Mesendoderm (in vitro differentiated cells): ENCODE measurements around the gene VTI1A.

Experiments
- DNase-seq: peaks from one replicate; pipeline ENCODE4 v3.0.0; 2013
- H2AK5ac ChIP-seq: 2 replicates; pipeline ENCODE4 v1.6.1; 2013; ENCODE audit warnings: low read length, inconsistent platforms
- H2BK120ac ChIP-seq: 2 replicates; pipeline ENCODE4 v1.6.1; 2013; ENCODE audit warnings: low read depth, mild to moderate bottlenecking, low read length, moderate library complexity, mixed read lengths
- H2BK15ac ChIP-seq: replicated peaks from 2 replicates; pipeline ENCODE4 v1.6.1; 2013; ENCODE audit warnings: low read depth, mild to moderate bottlenecking, moderate library complexity
- H2BK5ac ChIP-seq: 2 replicates; pipeline ENCODE4 v1.6.1; 2013; ENCODE audit warnings: low read length, inconsistent platforms
- H3K18ac ChIP-seq: 2 replicates; pipeline ENCODE4 v1.6.1; 2013; ENCODE audit warnings: mild to moderate bottlenecking, low read length, mixed read lengths
- H3K23ac ChIP-seq: one replicate; pipeline ENCODE4 v1.6.1; 2013; ENCODE audit warnings: low read length
- H3K27ac ChIP-seq: 2 replicates; pipeline ENCODE4 v1.5.1; 2013; ENCODE audit warnings: low read depth, mild to moderate bottlenecking, inconsistent platforms, low read length, moderate library complexity
- H3K27me3 ChIP-seq: 2 replicates; pipeline ENCODE4 v1.6.1; 2013; ENCODE audit warnings: low read length, control low read depth, mild to moderate bottlenecking, inconsistent platforms; ENCODE audit not compliant: insufficient read depth, poor library complexity
- H3K36me3 ChIP-seq: 2 replicates; pipeline ENCODE4 v1.6.1; 2013; ENCODE audit warnings: low read length, inconsistent platforms; ENCODE audit not compliant: control insufficient read depth, insufficient read depth
- H3K4ac ChIP-seq: one replicate; pipeline ENCODE4 v1.6.1; 2013; ENCODE audit warnings: low read depth, mild to moderate bottlenecking, low read length, moderate library complexity
- H3K4me1 ChIP-seq: 2 replicates; pipeline ENCODE4 v1.6.1; 2013; ENCODE audit warnings: low read depth, low read length, inconsistent platforms; ENCODE audit not compliant: control insufficient read depth
- H3K4me2 ChIP-seq: 2 replicates; pipeline ENCODE4 v1.6.1; 2013; ENCODE audit warnings: low read length
- H3K4me3 ChIP-seq: 2 replicates; pipeline ENCODE4 v1.5.1; 2013; ENCODE audit warnings: mild to moderate bottlenecking, low read length
- H3K56ac ChIP-seq: one replicate; pipeline ENCODE4 v1.6.1; 2013; ENCODE audit warnings: low read length
- H3K79me1 ChIP-seq: 2 replicates; pipeline ENCODE4 v1.6.1; 2013; ENCODE audit warnings: low read length, inconsistent platforms
- H3K79me2 ChIP-seq: 2 replicates; pipeline ENCODE4 v1.6.1; 2013; ENCODE audit warnings: mild to moderate bottlenecking, low read length; ENCODE audit not compliant: control insufficient read depth, insufficient read depth
- H3K9ac ChIP-seq: 2 replicates; pipeline ENCODE4 v1.6.1; 2013; ENCODE audit warnings: low read length, inconsistent platforms
- H4K5ac ChIP-seq: one replicate; pipeline ENCODE4 v1.6.1; 2013; ENCODE audit warnings: low read length
- H4K8ac ChIP-seq: one replicate; pipeline ENCODE4 v1.6.1; 2013; ENCODE audit warnings: low read depth, mild to moderate bottlenecking, control low read depth, low read length, moderate library complexity
- WGBS: extraction: QIAGEN DNeasy Blood & Tissue Kit; methylation state at CpG from one replicate; pipeline ENCODE4 v1.1.7; 2013; ENCODE audit warnings: low lambda C conversion rate, missing lambda C conversion rate; ENCODE audit not compliant: insufficient coverage; ENCODE audit errors: extremely low coverage; 5-methylcytosine and 5-hydroxymethylcytosine counted together

VTI1A gene

DNA sequence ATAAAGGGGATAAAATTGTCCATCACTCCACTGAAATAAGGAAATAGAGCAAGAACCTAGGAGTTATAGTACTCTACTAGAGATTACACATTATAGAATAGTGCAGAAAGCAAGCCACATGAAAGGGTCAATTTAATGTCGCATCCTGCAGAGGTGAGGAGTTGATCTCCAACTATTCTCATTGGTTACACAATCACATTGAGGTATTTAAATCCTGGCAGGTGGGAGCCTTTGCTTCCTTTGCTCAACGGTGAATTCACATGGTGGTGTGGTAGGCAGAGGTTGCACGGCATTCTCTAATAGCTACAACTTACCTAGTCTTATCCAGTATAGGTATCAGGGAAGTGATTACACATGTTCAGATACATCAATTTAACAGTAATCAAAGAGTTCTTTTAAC is 304.6 kb downstream of the VTI1A start:
- Histone ChIP-seq H3K79me2 (no peaks in the 10 kb centered on the region), H2AK5ac (no peak overlapping the region), H3K27ac (no peak overlapping the region), H3K18ac (no peak overlapping the region), H4K8ac (no peak overlapping the region), H3K27me3 (no peaks in the 10 kb centered on the region), H2BK15ac (no peak overlapping the region), H3K36me3 (no peaks in the 10 kb centered on the region), H3K56ac (no peak overlapping the region), H2BK120ac (no peak overlapping the region), H3K4me1 (peaks cover 3% of the 10 kb centered on the region), H3K9ac (no peak overlapping the region), H3K79me1 (no peaks in the 10 kb centered on the region), H4K5ac (no peak overlapping the region), H3K4me2 (no peak overlapping the region), H3K4me3 (no peak overlapping the region), H3K4ac (no peak overlapping the region), H2BK5ac (no peak overlapping the region), H3K23ac (no peak overlapping the region)
- WGBS, result no CpG with 5 or more reads among the region's 3 CpGs
- no peak for DNase-seq

DNA sequence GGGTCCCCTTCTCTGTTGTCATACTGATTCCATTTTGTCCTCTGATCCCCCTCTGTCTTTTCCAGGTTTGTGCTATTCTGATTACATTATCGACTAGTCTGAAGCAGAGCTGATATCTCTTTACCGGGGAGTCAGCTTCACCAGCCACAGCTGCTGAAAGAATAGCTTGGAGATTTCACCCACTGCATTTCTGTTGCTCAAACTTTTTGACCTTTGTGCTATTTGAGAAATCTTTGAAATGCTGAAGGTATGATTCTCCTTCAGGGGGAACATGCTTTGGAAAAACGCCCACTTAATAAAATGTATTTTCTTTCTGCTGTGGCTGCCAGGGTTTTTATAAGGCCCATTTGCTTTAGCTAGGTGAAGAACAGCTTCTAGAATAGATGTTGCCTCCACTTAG is 305.3 kb downstream of the VTI1A start:
- Histone ChIP-seq H2BK120ac (no peak overlapping the region), H4K5ac (no peak overlapping the region), H3K4ac (no peak overlapping the region), H2AK5ac (no peak overlapping the region), H3K27ac (no peak overlapping the region), H3K56ac (no peak overlapping the region), H2BK5ac (no peak overlapping the region), H3K79me1 (no peaks in the 10 kb centered on the region), H3K4me3 (no peak overlapping the region), H3K36me3 (no peaks in the 10 kb centered on the region), H3K4me1 (peaks cover 3% of the 10 kb centered on the region), H3K79me2 (no peaks in the 10 kb centered on the region), H3K18ac (no peak overlapping the region), H3K9ac (no peak overlapping the region), H3K4me2 (no peak overlapping the region), H2BK15ac (no peak overlapping the region), H4K8ac (no peak overlapping the region), H3K23ac (no peak overlapping the region), H3K27me3 (no peaks in the 10 kb centered on the region)
- DNase-seq, result no peak
- no CpG with 5 or more reads among the region's 3 CpGs for WGBS

DNA sequence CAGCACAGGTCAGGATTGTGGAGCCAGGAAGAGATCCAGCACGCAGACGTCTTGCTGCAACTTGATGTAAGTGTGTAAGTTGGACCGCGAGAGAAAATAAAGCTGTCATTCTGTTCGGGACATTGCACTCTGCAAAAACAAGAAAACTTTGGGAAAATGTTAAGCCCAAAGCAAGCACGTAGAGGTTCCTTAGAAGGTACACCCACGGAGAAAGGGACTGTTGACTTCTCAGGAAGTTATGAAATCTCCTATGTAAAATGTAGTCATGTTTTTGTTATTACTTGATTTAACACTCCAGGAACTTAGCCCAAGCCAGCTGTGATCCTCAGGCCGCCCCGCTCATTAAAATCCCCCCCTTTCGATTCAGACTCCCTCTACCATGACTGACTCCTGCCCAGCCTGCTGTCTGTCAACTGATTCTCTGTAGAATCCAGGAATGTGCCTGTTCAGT is 307.0 kb downstream of the VTI1A start:
- Histone ChIP-seq H3K79me2 (no peaks in the 10 kb centered on the region), H2BK120ac (no peak overlapping the region), H3K56ac (no peak overlapping the region), H2BK5ac (no peak overlapping the region), H2BK15ac (no peak overlapping the region), H4K5ac (no peak overlapping the region), H3K36me3 (no peaks in the 10 kb centered on the region), H3K79me1 (no peaks in the 10 kb centered on the region), H3K4me1 (peaks cover 3% of the 10 kb centered on the region), H3K27me3 (no peaks in the 10 kb centered on the region), H3K4ac (no peak overlapping the region), H3K27ac (no peak overlapping the region), H3K18ac (no peak overlapping the region), H3K23ac (no peak overlapping the region), H2AK5ac (no peak overlapping the region), H4K8ac (no peak overlapping the region), H3K4me3 (no peak overlapping the region), H3K9ac (no peak overlapping the region), H3K4me2 (no peak overlapping the region)
- no CpG with 5 or more reads among the region's 10 CpGs for WGBS
- DNase-seq, result no peak

DNA sequence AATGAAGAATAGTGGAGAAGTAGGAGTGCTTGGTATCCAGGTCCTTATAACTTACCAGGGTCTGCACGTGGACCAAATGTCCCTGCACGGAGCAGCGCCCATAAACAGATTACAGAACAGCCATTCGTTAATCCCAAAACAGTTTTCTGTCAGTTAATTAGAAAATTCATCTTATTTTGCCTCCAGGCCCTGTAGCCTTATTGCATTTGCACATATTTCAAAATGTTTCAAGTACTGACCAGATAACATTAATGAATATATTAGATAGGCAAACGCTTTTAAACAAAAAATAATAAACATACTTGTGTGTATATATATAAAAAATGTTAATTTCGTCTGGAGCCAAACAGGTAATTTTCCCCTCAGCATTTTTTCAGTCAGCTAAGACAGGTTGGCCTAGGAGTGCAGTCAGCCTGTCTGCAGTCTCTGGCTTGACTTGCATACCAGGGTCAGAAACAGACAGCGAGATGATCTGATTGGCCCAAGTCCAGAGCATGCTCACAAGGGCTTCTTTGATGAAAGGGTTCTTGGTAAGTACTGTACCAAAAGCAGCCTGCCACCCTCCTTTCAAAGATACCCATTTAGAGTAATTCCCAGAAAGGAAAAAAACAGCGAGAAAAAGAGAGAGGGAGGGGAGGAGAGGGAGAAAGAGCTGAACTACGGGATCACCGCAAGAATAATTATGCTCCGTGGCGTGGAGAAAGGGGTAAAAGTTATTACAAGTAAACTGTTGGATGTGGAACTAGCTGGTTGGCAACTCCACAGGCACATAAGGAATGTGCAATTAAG is 308.6 kb downstream of the VTI1A start:
- Histone ChIP-seq H2BK120ac (no peak overlapping the region), H3K4me2 (no peak overlapping the region), H3K4ac (no peak overlapping the region), H3K27me3 (no peaks in the 10 kb centered on the region), H2BK15ac (no peak overlapping the region), H3K79me1 (no peaks in the 10 kb centered on the region), H3K4me1 (peaks cover 3% of the 10 kb centered on the region), H3K79me2 (no peaks in the 10 kb centered on the region), H3K27ac (no peak overlapping the region), H2AK5ac (no peak overlapping the region), H3K4me3 (no peak overlapping the region), H2BK5ac (no peak overlapping the region), H3K18ac (no peak overlapping the region), H3K56ac (no peak overlapping the region), H3K23ac (no peak overlapping the region), H4K5ac (no peak overlapping the region), H3K36me3 (no peaks in the 10 kb centered on the region), H3K9ac (no peak overlapping the region), H4K8ac (no peak overlapping the region)
- no CpG with 5 or more reads among the region's 12 CpGs for WGBS
- no peak for DNase-seq

DNA sequence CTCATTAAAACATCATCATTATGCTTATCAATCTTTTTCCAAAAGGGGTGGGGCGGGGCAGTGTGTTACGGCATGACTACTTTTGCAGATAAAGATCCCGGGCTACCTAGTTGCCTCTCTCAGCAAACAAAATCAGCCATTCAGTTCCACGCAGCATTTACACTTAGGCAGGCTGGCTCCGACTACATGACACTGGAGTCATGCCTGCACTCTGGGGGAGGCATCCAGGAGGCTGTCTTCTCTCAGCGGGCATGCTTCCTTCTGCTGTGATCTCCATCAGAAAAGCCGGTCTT is 309.2 kb downstream of the VTI1A start:
- no peak overlapping the region for H3K27ac ChIP-seq
- H3K56ac ChIP-seq, result peak overlapping the region; percentile 42
- H3K79me1 ChIP-seq, result no peaks in the 10 kb centered on the region
- H3K4me1 ChIP-seq, result peaks cover 3% of the 10 kb centered on the region
- no peak for DNase-seq
- H3K9ac ChIP-seq, result no peak overlapping the region
- H2BK120ac ChIP-seq, result no peak overlapping the region
- no peak overlapping the region for H3K23ac ChIP-seq
- no peak overlapping the region for H4K5ac ChIP-seq
- no peak overlapping the region for H3K18ac ChIP-seq
- H2AK5ac ChIP-seq, result no peak overlapping the region
- no CpG with 5 or more reads among the region's 7 CpGs for WGBS
- no peaks in the 10 kb centered on the region for H3K36me3 ChIP-seq
- H3K27me3 ChIP-seq, result no peaks in the 10 kb centered on the region
- no peak overlapping the region for H3K4me2 ChIP-seq
- no peak overlapping the region for H4K8ac ChIP-seq
- H2BK5ac ChIP-seq, result no peak overlapping the region
- H3K4ac ChIP-seq, result no peak overlapping the region
- no peak overlapping the region for H2BK15ac ChIP-seq
- H3K4me3 ChIP-seq, result no peak overlapping the region
- H3K79me2 ChIP-seq, result no peaks in the 10 kb centered on the region

DNA sequence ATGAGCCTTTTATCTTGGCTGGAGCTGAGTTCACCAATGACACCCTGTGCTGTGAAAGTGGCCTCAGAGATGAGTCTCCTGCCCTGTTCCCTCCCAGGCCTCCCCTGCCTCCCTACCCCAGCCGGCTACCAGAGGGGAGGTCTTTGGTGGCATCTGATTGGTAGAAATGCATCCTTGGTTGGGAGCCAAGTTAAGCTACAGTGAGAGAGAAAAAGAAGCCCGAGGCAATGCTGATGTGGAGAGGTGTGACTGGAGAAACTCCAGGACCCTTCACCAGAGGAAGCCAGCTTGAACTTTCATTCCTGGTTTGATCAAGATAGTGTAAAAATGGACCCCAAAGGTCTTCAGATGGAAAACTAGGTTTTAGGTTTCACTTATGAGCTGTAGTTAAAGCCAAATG is 311.9 kb downstream of the VTI1A start:
- no peak overlapping the region for H3K27ac ChIP-seq
- no CpG with 5 or more reads among the region's 2 CpGs for WGBS

More for the DNA sequence above, 311.9 kb downstream of the VTI1A start:
- Histone ChIP-seq H3K36me3 (no peaks in the 10 kb centered on the region), H2BK15ac (no peak overlapping the region), H3K23ac (peak overlapping the region; percentile 66), H3K4me3 (no peak overlapping the region), H2AK5ac (no peak overlapping the region), H3K4me1 (peaks cover 3% of the 10 kb centered on the region), H2BK120ac (no peak overlapping the region), H3K9ac (no peak overlapping the region), H3K79me1 (no peaks in the 10 kb centered on the region), H3K4ac (no peak overlapping the region), H3K4me2 (no peak overlapping the region), H3K27me3 (no peaks in the 10 kb centered on the region), H3K18ac (no peak overlapping the region), H4K8ac (no peak overlapping the region), H4K5ac (no peak overlapping the region), H2BK5ac (no peak overlapping the region), H3K79me2 (no peaks in the 10 kb centered on the region), H3K56ac (no peak overlapping the region)
- peak; percentile 43 for DNase-seq
